Stimulated activated CD4-positive, alpha-beta T cell treated with anti-CD3 and anti-CD28 coated beads, Interleukin-4, amount 100 ng/mL, for 48 hours (primary cell): ENCODE results near the gene DNAH11.

ENCODE experiments used
- DNase-seq, 2 donors: peaks; one replicate each; pipeline ENCODE4 v3.0.0-alpha.2; 2020; ENCODE audit warnings: low read depth in 2 of 2

Gene DNAH11

DNA sequence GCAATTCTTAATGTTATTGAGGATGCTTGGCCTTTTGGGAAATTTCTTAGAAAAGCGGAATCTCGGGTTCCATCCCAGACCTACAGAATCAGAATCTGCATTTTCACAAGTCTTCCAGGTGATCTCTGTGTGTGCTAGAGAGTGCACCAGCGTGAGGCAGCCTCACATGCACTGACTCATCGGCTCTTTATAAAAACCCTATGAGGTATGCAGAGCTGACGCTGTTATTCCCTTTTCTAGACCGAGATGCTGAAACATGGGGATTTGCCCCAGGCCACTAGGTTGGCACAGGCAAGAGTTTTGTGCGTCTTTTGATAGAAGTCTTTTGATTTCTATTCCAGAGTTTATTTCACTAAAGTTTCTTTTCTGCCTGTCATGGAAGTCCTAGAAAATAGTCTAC is 341.7 kb downstream of the DNAH11 start:
- no peak for DNase-seq

GRCh38 chr7:21886396-21886795 is 343.6 kb downstream of the DNAH11 start:
- no peak for DNase-seq

GRCh38 chr7:21887353-21887752 is 344.5 kb downstream of the DNAH11 start:
- no peak for DNase-seq

GRCh38 chr7:21887779-21888178 is 344.9 kb downstream of the DNAH11 start:
- DNase-seq, result no peak

DNA sequence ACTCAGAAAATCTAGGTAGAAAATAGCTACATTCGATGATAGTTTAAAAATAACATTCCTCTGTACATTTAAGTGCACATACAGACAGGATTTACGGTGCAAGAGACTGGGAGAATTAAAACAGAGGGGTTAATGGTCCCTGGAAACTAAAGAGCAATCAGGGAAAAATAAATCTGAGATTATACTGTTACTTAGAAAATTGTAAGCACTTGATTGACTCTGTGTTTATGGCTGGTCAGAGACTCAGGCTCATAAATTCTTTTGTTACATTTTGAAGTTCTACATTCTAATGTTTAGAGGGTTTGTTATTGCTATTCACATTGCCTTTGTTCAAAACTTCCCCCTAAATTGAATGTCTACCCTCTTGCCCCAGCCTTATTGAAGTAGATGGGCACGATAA is 348.5 kb downstream of the DNAH11 start:
- DNase-seq, result no peak

DNA sequence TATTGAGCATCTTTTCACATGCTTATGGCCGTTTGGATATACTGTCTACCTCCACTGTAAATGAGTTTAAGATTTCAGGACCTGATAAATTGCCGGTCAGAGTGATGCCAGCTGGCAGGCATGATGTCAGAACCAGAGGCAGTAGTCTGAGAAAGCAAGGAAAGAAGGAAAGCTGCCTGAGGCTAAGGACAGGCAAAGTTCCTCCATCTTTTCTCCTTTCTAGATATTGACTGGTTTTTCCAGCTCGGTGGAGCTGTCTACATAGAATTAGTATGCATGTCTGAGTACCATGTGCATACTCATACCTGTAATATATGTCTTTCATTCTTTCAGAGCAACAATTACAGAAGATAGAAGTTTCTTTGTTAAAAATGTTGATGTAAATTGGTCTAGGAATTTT is 350.6 kb downstream of the DNAH11 start:
- no peak for DNase-seq

DNA sequence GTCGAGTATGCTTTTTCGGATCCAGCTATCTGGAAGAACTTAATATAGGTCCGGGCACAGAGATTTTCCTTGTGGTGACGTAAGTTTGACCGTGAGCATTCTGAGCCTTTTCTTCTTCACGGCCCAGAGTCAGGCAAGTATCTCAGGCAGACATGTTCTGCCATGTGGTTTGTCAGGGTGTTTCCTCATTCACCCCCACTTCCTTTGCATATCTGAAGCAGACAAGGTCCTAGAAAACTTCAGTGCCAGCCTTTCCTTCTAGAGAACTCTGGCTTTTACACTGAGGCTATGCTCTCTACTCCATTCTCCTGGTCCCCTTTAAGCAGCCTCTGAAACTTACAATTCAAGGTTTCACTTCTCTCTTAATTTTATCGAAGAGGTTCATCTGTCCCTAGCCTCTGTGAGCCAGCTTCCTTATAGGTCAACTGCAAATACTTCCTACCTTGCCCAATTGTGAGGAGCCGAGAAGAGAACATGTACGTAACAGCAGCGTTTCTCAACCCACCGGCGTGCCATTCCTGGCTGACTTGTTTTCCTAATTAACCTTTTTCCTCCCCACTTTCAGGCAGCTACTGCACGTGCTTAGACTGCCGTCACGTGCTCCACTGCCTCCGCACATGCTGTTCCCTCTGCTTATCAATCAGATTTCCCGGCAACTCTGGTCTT is 355.6 kb downstream of the DNAH11 start:
- DNase-seq, result no peak

DNA sequence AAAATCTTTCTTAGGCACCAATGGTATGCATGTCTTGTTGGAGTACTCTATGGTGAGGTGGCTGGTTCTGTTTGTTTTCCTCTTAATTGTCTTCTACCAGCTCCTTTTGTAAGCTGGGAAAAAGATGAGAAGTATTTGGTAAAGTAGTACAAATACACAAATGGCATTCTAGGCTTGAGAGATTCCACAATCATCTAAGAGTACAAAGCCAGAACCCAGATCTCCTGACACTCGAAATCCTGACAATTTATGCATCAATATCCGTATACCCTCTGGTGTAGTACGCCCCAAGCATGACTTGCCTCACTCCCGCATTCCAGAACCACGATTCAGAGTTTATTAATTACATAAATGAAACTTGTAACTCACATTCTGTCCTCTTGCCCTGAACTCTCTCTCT is 359.4 kb downstream of the DNAH11 start:
- DNase-seq, result no peak

DNA sequence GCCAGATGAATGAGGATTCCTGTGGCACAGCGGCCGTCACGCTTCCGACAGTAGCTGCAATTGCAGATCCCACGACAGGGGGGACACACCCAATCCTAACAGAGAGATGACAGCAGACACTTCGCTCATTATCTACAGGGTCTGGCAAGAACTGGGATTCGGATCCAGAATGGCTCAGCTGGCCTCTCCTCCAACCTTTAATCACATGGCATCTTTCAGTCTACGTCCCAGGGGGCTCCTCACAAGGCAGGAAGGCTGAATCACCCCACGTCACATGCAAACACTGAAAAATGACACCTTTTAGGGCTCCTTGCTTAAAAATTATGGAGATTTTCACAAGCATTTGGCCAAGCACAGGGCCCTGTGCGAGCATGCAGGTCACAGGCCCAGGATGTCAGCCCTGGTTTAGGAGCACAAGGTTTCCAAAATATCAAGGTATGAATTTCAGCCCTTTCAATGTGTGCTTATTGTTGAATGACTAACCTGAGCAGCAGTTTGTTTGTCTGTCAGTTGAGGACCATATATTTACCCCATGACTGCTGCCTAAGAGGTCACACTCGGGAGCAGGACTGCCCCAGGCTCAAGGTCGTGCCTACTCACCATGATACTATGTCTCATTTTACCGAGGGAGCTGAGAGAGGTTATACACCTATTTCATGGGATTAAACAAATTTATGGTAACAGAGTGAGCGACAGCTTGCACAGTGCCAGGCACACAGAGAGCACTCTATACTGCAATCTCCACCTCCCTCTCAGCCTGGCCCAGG is 360.4 kb downstream of the DNAH11 start:
- DNase-seq, result no peak

- DNase-seq, result no peak
Observed at GRCh38 chr7:21908746-21909145, 365.9 kb downstream of the DNAH11 start.

DNA sequence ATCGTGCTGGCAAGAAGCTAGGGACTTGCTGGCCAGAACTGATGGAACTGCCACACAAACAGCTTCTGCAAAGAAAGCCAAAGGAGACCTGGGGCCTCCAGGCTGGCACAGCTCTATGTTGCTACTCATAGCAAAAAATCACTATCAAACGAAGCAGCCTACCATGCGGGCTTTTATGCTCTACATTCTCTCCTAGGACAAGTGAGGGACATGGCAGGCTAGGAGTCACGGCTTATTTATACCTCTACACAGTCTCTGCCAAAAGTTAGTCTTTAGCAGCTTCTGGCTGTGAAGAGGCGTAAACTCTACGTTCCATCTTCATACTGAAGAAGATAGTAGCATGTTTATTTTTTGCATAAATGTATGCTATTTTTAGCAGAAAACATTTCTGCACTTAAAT is 367.4 kb downstream of the DNAH11 start:
- no peak for DNase-seq

GRCh38 chr7:21911341-21911875 is 368.6 kb downstream of the DNAH11 start:
- no peak for DNase-seq

DNA sequence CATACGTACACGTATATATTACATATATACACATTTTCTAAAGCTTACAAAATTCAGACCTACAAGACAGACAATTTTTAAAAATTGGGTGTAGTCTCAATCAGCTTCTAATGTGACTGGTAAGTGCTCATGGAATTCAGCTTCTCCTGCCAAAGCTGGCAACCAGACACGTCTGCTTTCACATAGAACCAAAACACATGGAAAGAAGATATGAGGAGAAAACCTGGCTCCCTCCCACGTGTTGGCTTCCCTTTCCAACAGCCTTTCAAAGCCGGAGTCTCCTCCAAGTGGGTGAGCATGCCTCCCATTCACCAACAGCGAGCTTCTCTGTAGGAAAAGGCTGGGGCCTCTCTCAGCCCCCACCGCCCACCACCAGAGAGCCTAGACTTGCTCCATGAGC is 369.5 kb downstream of the DNAH11 start:
- DNase-seq, result no peak

DNA sequence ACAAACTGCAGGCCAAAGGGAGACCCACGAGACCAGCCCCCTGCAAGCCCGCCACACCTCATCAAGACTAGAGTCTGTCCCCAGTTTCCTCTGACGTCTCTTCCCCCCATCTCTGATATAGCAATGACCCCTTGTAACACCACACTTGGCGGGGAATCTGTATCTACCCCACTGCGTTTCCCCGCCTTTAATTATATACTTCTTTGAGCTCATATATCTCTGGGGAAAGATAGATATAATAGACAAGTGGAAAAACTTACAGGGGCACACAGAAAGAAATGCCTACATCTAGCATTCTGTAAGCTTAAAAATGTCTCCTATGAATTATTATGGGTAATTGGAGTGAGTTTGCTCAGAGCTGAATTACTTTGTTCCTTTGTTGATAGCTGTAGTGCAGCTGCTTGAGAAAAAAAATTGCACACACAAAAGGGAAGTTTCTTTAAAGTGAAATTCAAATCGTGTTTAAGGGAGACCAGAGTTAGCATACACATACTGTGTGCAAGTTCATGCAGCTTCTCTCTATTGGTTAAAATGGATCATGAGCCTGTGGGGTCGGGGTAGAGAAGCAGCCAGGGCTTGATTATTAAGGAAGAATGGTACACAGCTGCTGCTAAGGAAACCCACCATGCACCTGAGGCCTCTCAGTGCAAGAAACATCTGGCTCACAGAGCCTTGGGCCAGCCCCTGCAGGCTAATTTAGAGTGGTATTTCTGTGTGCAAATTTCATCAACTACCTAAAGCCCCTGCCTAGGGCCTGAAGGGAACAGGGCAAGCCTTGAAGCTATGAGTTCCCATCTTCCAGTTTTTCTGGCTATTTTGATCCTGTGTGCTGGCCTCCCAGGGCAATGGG is 370.3 kb downstream of the DNAH11 start:
- no peak for DNase-seq

- DNase-seq, result no peak
Observed at GRCh38 chr7:21914671-21915070, 371.8 kb downstream of the DNAH11 start.

DNA sequence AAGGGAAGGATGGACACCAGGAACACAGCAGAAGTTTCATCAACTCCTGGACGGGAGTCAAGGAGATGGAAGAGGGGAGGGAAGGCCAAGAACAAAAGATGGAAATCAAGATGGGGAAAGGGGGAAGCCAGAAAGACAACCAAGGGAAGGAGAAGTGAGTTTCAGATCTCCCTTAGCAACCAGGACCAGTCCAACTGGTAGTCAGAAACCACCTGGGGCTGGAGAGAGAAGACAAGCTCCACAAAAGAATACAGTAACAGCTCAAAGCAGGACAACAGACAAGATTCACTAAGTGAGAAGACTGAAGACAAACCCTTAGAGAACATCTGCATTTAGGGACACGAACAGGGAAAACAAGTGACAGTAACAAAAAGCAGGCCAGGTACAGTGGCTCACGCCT is 372.3 kb downstream of the DNAH11 start:
- no peak for DNase-seq

DNA sequence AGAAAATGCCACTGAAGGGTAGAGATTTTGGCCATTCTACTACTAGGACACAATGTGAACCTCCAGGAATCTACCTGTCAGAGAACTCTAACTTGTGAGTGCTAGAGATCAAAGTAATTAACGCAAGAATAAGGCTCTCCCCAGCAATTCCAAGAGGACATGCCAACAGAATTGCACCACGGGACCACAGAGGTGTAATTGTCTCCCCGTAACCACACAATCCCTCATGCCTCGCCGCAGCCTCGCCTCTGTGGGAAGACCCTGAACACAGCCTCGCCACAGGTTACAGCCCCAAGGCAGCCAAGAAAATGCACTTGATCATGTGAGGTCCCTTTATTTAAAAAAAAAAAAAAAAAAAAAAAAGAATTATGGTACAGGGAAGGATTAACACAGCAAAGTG is 373.3 kb downstream of the DNAH11 start:
- no peak for DNase-seq

- DNase-seq, result no peak
Observed at GRCh38 chr7:21916629-21917028, 373.8 kb downstream of the DNAH11 start.

DNA sequence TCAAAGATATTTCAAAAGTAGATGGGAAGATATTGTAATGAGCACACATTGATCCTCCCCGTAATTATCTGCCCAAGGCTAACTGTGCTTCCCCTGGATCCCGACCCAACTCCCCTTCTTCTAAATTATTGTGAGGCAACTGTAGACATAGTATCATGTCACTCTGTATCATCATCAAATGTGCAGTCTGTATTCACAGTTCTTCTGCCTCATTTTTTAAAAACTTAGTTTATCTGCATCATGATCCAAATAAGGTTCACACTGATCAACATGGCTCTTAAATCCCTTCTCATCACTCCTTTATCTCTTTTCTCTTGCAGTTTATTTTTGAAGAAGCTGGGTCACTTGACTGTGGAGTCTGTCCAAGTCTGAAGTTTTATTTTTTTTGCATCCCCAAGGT is 375.4 kb downstream of the DNAH11 start:
- no peak for DNase-seq

GRCh38 chr7:21920936-21921335 is 378.1 kb downstream of the DNAH11 start:
- DNase-seq, result no peak

- DNase-seq, result no peak
Observed at GRCh38 chr7:21922605-21923004, 379.8 kb downstream of the DNAH11 start.

GRCh38 chr7:21923658-21924057 is 380.8 kb downstream of the DNAH11 start:
- DNase-seq, result no peak
